HG02798 (cell line): ENCODE measurements around the gene TRERF1.

Source experiments
- ATAC-seq: cut with Tn5 transposase; IDR thresholded peaks from one replicate; pipeline ENCODE4 v1.9.1; 2021; ENCODE audit warnings: mild to moderate bottlenecking; ENCODE audit not compliant: unreplicated experiment, poor library complexity

Gene TRERF1

GRCh38 chr6:42401613-42401951 lies 50.1 kb downstream of the TRERF1 start:
- no peak for ATAC-seq

GRCh38 chr6:42400886-42401612 lies 50.7 kb downstream of the TRERF1 start:
- no peak for ATAC-seq

- no peak for ATAC-seq
These were observed 51.5 kb downstream of the TRERF1 start for GRCh38 chr6:42400061-42400760.

DNA sequence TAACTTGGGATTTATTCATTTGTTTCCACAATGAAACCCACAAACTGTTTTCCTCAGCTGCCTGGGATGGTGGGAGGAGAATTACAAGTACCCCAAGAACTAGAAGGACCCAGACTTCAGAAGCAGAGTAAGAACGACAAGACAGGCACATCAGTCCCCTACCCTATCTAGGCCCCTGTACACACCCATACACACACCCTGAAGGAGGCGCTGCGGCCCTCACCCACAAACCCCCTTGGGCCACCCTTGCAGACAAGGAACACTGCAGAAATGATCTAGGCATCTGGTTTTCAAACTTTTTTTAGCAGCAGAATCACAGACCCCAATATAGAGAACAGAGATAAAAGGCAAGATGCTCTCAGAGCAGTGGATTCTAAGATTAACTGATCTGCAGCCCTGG lies 55.0 kb downstream of the TRERF1 start:
- no peak for ATAC-seq

GRCh38 chr6:42394881-42395620 lies 56.7 kb downstream of the TRERF1 start:
- no peak for ATAC-seq

DNA sequence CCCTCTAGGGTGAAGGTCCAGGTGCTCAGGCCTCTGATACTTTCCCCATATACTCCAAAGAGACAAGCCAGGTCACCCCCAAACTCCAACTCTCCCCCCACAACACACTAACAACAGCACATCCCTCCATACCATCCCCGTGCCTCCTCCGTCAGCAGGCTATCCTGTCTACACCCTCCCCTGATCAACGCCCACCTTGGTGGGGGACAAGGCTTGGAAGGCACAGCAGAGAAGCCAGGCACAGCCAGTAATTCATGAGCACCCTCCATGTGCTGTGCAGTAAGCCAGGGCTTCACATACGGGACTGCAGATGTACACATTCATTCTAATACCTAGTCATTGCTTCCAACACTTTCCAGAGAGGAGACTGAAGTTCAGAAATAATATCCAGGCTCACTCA lies 57.6 kb downstream of the TRERF1 start:
- ATAC-seq: no peak

DNA sequence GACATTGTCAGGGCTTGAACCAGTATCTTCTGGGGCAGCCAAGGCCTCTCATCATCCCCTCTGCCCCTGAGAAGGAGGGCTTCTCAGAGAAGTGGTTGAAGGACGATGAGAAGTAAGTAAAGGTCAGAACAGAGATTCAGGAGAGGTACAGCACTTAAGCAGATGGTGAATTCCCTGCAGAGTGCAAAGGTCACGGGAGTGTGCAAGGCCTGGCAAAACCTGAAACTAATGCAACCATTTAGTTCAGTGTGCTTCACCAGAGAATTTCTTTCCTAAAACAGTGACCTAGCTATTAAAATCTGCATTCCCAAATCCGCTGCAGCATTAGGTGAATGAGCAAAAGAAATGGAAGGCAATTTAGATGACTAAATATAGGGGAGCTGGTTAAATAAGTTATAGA lies 58.4 kb downstream of the TRERF1 start:
- no peak for ATAC-seq

DNA sequence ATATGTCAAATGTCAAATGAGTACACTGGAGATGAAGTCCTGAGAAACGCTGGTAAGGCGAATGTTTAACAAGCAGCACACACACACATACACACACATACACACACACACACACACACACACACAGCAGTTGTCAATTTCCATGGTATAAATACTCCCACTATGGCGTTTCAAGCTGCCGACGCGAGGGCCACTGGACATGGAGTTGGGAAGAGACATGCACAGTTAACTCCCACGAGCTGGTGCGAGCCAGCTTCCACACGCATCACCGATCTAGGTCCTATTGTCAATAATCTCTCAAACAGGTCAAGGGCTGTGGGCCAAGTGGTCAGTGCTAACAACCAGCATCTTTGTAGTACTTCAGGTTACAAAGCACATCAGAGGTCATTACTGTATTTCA lies 58.9 kb downstream of the TRERF1 start:
- no peak for ATAC-seq

DNA sequence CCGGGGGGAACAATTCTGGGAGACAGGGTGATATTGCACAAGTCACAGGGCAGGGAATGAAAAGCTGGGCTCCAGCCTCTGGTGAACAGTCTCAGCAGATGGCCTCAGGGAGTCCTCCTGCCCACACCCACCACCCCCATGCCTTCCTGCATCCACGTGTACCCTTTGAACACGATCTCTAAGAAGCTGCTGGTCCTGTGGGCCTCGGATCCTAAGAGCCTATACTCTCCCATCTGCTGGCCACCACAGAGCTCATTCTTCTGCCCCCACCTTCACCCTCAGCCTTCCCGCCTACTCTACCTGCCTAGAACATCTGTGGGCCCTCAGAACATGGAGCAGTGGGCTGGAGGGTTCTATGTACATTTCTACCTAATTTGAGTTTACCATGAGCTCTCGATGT lies 60.3 kb downstream of the TRERF1 start:
- no peak for ATAC-seq

DNA sequence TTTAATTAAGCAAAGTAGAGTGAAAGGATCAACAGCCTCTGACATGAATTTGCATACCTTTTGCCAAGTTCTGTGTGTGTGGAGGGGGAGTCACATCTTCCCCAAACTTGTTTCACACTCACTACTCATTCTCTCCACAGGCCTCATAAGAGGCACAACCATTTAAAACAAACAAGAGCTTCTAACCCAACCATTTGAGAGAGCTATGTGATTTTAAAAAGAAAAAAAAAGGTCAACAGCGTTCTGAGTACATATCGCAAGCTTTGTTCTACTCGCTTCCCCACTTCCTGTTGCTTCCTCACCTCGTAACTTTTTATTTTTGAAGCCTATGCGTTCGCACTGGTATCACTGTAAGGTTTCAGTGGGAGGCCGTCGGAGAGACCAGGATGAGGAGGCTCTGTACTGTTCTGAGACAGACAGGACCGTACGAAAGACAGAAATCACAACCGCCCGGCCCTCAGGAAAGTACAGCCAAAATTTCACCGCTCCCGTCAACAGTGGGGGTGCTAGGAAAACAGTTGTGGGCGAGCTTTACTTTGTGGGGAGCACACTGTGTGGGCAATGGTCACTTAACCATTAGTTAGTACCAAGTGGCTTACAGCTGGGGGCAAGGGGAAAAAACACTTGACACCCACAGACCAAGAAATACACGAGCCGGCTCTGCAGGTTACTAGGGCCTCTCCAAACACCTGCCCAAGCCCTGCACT lies 61.3 kb downstream of the TRERF1 start:
- ATAC-seq: peak; percentile 66

- ATAC-seq: no peak
These were observed 62.0 kb downstream of the TRERF1 start for GRCh38 chr6:42389736-42390135.

- ATAC-seq: no peak
These were observed 63.7 kb downstream of the TRERF1 start for GRCh38 chr6:42388046-42388445.

- no peak for ATAC-seq
These were observed 64.4 kb downstream of the TRERF1 start for GRCh38 chr6:42387336-42387735.

DNA sequence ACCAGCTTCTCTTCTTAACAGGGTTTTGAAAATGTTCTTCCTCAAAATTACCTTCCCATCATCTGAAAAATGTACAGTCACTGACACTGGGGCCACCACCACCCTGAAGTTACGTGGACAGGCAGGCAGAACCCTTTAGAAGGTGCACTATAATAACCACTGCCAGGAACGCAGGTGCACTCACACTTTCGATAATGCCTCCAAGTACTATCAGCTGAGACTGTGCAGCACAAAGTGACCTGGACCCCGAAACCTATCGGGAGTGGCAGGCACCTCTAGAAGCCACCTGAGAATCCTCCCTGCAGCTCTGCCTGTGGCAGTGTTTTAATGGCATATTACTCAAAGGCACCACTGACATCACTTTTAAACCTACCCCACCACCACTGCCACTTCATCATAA lies 66.4 kb downstream of the TRERF1 start:
- no peak for ATAC-seq

DNA sequence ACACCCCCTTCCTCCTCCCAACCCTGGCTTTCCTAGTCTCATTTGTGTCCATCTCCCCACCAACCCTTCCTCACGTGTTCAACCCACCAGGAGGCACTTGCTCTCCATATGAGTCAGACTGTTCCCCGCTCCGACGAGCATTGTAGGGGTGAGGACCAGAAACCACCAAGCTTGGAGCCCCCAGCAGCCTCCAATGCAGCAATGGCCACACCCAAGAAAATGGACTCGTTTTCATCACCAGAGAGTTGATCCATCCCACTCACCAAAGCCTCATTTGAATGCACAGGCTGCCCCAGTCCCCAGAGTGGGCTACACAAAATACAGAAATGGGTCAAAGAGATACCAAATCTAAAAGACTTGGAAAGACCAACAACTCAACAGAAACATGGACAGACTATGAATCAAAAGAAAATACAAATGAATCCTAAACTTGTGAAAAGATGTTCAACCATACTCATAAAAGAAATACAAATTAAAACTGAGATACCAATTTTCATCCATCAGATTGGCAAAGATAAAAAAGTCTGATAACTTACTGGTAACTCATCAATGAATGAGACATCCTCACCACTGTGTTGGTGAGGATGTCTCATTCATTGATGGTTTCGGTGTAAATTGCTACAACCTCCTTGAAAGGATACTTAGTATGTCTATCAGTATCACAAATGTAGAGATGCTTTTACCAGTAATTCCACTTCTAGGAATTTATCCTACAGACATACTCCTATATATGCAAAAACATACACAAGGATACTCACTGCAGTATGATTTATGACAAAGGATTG lies 68.1 kb downstream of the TRERF1 start:
- no peak for ATAC-seq

- ATAC-seq: no peak
These were observed 69.9 kb downstream of the TRERF1 start for GRCh38 chr6:42381850-42382249.

DNA sequence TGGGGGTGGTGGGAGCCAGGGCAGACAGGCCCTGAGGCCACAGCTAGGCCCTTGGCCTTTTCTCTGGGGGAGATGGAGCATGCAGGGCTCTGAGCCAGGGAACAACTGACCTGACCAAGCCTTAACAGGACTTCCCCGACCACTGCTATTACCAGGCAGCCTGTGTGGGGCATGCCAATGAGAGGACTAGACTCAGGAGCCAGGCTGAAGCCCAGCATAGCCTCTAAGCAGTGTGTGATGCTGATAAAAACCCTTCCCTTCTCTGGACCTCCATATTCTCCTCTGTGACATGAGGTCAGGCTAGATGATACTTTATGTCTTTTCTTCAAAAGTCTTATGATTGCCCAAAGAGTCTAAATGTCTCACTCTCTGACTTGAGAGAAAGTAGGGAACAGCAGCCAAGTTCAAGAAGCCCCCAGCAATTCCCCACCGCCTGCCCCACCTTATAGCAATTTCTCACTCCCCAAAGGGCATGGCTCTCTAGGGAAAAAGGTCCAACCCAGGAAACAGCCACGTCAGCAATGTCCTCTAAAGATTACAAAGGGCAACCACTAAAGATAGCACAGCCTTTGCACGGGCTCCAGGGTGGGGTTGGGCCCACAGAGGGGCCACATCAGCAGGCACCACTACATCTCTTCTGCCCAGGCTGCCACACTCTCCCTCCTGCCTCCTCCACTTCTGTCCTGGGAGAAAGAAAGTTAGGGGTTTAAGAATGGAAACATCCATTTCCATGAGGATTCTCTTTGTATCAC lies 71.3 kb downstream of the TRERF1 start:
- no peak for ATAC-seq

GRCh38 chr6:42378536-42378935 lies 73.2 kb downstream of the TRERF1 start:
- ATAC-seq: no peak

GRCh38 chr6:42378125-42378524 lies 73.6 kb downstream of the TRERF1 start:
- ATAC-seq: no peak
